Left lung (tissue), 10 donors: Measurements from ENCODE around the gene PTOV1. TPM values are rescaled to one million over a fixed set of nuclear protein-coding genes. Genes with fewer than 3 reads are reported as not detected.
A peak's percentile ranks its signal among the peaks of the same experiment; 100 is the strongest.

Experiments
- ATAC-seq: fragments of 200-7000 bp; cut with Tn5 transposase; one replicate; pipeline ENCODE4 v1.9.1; 2020; ENCODE audit warnings: moderate library complexity
- DNase-seq, 4 donors: peaks; one replicate each; pipeline ENCODE4 v3.0.0-alpha.2; 2013 to 2020
- H3K27ac ChIP-seq, 2 donors: fragments of 200-600 bp; sonication (generic) in 1 of 2; one replicate each; pipeline versions ENCODE4 v1.5.0 to v1.8.0; 2020 to 2021
- H3K27me3 ChIP-seq, 2 donors: fragments of 200-600 bp; sonication (generic) in 1 of 2; one replicate each; pipeline versions ENCODE4 v1.5.0 to v1.8.0; 2020 to 2021
- H3K36me3 ChIP-seq, 2 donors: fragments of 200-600 bp; sonication (generic) in 1 of 2; one replicate each; pipeline versions ENCODE4 v1.5.0 to v1.8.0; 2020 to 2021
- H3K4me1 ChIP-seq, 2 donors: fragments of 200-600 bp; one replicate each; pipeline ENCODE4 v1.8.0; 2021
- H3K4me3 ChIP-seq, 2 donors: fragments of 200-600 bp; sonication (generic) in 1 of 2; one replicate each; pipeline versions ENCODE4 v1.5.0 to v1.8.0; 2020 to 2021; ENCODE audit warnings: mild to moderate bottlenecking in 1 of 2
- H3K9me3 ChIP-seq, 2 donors: fragments of 200-600 bp; sonication (generic) in 1 of 2; one replicate each; pipeline versions ENCODE4 v1.5.0 to v1.8.0; 2020 to 2021
- intact Hi-C, 2 donors: fragments of 100-400 bp; cut with DNase I; formaldehyde crosslinking; loops; one replicate each; pipeline versions ENCODE4 v1.11.2 to v1.14.2; 2022
- polyA plus RNA-seq, 6 donors: library from polyadenylated mRNA; unstranded; fragments of 120-200 nt; gene quantifications; one replicate each; pipeline ENCODE4 v1.2.1, GENCODE V29; 2013; ENCODE audit not compliant: insufficient read length in 6 of 6
- total RNA-seq, 2 donors: library from RNA; stranded (reverse); fragmentation: NEBNext Ultra II Directional; extraction: Animal tissue kit (Norgen Biotek cat#: 25700); gene quantifications; one replicate each; pipeline ENCODE4 v1.2.1, GENCODE V29; 2021
- TF ChIP-seq, protein P1 (sequence below), 2 donors: fragments of 200-600 bp; sonication (generic) in 1 of 2; IDR thresholded peaks; one replicate each; pipeline versions ENCODE4 v1.5.0 to v1.8.0; 2021; ENCODE audit warnings: antibody characterized with exemption in 2 of 2
- donor health status: DM: no; HTN: yes; CAD: no.
- donor health status: DM: no; HTN: no; CAD: no.

PTOV1 gene
- total and polyA plus RNA-seq, 8 donors: 96.0 to 320 (median 275) TPM

DNA sequence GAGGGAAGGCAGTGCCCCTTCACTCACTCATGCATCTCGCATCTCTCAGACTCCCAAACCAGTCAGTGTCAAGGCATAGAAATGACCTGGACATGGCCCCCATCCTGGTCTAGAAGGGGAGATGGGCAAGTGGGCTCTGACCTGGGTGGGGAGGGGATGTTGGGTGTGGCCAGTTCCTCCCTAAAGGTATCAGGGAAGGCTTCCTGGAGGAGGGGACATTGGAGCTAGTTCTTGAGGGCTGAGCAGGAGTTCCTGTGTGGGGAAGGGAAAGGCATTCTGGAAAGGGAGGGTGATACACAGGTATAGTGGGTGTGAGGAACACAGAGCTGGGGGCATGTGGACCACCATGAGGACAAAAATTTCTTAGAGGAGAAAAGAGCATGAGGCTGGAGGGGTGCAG lies 41.8 kb downstream of the PTOV1 start:
- intact Hi-C loops: no loop called here
- no peak overlapping the region for H3K27ac ChIP-seq
- DNase-seq: no peak
- TF ChIP-seq, protein P1, sequence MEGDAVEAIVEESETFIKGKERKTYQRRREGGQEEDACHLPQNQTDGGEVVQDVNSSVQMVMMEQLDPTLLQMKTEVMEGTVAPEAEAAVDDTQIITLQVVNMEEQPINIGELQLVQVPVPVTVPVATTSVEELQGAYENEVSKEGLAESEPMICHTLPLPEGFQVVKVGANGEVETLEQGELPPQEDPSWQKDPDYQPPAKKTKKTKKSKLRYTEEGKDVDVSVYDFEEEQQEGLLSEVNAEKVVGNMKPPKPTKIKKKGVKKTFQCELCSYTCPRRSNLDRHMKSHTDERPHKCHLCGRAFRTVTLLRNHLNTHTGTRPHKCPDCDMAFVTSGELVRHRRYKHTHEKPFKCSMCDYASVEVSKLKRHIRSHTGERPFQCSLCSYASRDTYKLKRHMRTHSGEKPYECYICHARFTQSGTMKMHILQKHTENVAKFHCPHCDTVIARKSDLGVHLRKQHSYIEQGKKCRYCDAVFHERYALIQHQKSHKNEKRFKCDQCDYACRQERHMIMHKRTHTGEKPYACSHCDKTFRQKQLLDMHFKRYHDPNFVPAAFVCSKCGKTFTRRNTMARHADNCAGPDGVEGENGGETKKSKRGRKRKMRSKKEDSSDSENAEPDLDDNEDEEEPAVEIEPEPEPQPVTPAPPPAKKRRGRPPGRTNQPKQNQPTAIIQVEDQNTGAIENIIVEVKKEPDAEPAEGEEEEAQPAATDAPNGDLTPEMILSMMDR (IDR thresholded peaks at IDR 0.05): no peak
- peaks cover 0 to 12% of the 10 kb centered on the region in 2 donors for H3K27me3 ChIP-seq
- peaks cover 7 to 31% of the 10 kb centered on the region in 2 donors for H3K4me1 ChIP-seq
- H3K4me3 ChIP-seq: no peak overlapping the region
- H3K9me3 ChIP-seq: no peaks in the 10 kb centered on the region
- peaks cover 0 to 8% of the 10 kb centered on the region in 2 donors for H3K36me3 ChIP-seq
- ATAC-seq: no peak

DNA sequence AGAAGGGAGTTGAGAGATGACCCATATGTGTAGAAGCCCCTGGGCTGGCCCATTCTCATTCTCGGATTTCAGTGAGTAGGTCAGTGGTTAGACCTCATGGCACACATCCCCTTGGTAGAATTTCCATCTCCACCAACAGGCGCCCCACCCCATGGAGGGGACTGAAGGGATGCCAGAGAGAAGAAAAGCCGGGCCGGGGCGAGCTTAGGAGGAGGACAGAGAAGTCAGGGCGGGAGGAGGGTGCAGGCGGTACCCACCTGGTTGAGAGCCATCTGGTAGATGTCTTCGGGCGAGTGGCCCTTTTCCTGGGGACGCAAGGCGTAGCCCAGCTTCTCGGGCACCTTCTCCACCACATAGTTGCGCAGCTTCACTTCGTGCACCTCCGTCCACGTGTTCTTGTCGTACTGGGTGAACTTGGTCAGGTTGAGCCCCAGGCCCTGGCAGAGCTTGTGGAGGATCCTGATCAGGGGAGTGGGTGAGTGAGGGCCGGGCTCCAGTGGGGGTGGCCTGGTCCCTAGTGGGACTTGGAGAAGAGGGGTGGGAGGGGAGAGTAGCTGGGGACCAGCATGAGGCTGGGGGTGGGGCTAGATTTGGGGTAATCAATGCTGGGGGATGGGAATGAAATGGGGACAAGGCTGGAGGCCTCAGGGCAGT lies 43.2 kb downstream of the PTOV1 start:
- H3K9me3 ChIP-seq: no peaks in the 10 kb centered on the region
- no peak overlapping the region for H3K4me3 ChIP-seq
- peaks cover 0 to 12% of the 10 kb centered on the region in 2 donors for H3K27me3 ChIP-seq
- ATAC-seq (no peak), DNase-seq (no peak)
- TF ChIP-seq, protein P1 (IDR thresholded peaks at IDR 0.05): no peak
- intact Hi-C loops: no loop called here
- peaks cover 7 to 39% of the 10 kb centered on the region in 2 donors for H3K4me1 ChIP-seq
- no peaks in the 10 kb centered on the region for H3K36me3 ChIP-seq
- no peak overlapping the region for H3K27ac ChIP-seq

GRCh38 chr19:49894879-49895565 lies 44.1 kb downstream of the PTOV1 start:
- Histone ChIP-seq H3K36me3 (no peaks in the 10 kb centered on the region), H3K4me1 (peaks cover 7 to 36% of the 10 kb centered on the region in 2 donors), H3K9me3 (no peaks in the 10 kb centered on the region), H3K27me3 (peaks cover 0 to 12% of the 10 kb centered on the region in 2 donors), H3K4me3 (peak overlapping the region in 1 of 2 donors; percentile 14), H3K27ac (no peak overlapping the region)
- no peak for ATAC-seq
- TF ChIP-seq, protein P1 (IDR thresholded peaks at IDR 0.05): no peak
- intact Hi-C loops: no loop called here
- no peak for DNase-seq

DNA sequence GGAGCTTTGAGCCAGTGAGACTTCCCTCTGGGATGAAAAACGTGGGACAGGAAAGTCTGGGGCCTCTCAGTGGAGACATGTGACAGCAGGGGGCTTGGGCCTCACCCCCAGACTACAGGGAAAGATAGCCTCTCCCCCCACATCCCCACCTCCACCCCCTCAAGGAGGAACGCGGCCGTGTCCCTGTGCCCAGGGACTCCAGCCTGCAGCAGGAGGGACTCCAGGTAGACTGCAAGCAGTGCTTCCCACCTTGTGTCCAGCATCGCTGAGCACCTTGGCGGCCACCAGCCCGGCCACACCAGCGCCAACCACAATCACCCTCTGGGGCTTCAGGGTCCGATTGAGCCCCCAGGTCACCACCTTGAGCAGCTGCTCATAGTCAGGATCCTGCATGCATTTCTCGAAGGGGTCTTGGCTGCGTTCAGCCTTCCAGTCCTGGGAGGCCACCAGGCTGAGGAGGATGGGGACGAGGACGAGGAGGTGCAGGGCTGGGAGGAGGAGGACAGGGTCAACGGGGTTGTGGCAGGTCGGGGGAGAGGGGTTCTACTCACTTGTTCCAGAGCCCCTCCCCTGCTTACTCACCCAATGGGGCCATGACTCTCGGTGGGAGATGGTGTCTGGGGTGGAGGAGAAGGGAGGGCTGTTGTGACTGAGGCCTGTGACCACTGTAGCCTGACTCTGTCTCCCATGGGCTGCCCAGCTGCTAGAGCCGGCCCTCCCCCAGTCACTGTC lies 44.8 kb downstream of the PTOV1 start:
- TF ChIP-seq, protein P1 (IDR thresholded peaks at IDR 0.05): no peak
- Histone ChIP-seq H3K27me3 (peaks cover 0 to 6% of the 10 kb centered on the region in 2 donors), H3K27ac (no peak overlapping the region), H3K36me3 (no peaks in the 10 kb centered on the region), H3K4me1 (peaks cover 7 to 29% of the 10 kb centered on the region in 2 donors), H3K9me3 (no peaks in the 10 kb centered on the region), H3K4me3 (peak overlapping the region in 1 of 2 donors; percentile 14)
- ATAC-seq (no peak), DNase-seq (no peak)
- intact Hi-C loops: no loop called here
